Activated CD4-positive, CD25-positive, alpha-beta regulatory T cell treated with anti-CD3 and anti-CD28 coated beads, Interleukin-2, amount 50 U/mL, for 72 hours (primary cell): Measurements from ENCODE around the gene S100A6.
"Not testable (repeated sequence)": the region's sequence is repeated elsewhere in the genome, so short reads cannot be mapped to it uniquely, and the experiment has no call there.

ENCODE experiments used
- DNase-seq: peaks from one replicate; pipeline ENCODE4 v3.0.0; 2021

S100A6 gene

GRCh38 chr1:153563483-153563901 lies 27.7 kb upstream of the S100A6 start:
- no peak for DNase-seq

GRCh38 chr1:153562021-153562420 lies 26.2 kb upstream of the S100A6 start:
- not testable (repeated sequence) for DNase-seq

- DNase-seq: no peak
These were observed 25.7 kb upstream of the S100A6 start for GRCh38 chr1:153561466-153561985.

DNA sequence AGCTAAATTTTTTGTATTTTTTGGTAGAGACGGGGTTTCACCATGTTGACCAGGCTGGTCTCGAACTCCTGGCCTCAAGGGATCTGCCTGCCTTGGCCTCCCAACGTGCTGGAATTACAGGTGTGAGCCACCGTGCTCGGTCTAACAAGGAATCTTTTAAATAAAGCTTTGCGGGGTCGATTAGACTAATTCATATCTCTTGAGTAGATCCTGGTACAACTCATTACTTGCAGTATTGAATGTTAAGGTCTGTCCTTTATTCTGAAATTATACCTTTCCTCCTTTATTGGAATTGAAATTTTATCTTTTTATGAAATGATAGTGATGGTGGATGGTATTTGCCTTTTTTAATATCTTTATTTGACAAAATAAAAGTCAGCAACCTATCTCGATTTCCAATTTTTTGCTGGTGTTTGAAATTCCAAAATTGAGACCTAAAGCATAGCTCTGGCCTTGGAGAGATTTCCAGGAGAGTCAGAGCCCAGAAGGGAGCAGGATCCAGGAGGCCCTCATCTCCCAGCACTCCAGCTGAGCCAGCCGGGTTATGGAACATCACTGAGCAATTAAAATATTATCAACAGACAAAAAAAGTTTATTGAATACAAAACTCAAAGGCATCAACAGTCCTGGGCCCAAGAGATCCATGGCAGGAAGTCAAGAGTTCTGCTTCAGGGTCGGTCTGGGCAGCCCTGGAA lies 25.1 kb upstream of the S100A6 start:
- no peak for DNase-seq

DNA sequence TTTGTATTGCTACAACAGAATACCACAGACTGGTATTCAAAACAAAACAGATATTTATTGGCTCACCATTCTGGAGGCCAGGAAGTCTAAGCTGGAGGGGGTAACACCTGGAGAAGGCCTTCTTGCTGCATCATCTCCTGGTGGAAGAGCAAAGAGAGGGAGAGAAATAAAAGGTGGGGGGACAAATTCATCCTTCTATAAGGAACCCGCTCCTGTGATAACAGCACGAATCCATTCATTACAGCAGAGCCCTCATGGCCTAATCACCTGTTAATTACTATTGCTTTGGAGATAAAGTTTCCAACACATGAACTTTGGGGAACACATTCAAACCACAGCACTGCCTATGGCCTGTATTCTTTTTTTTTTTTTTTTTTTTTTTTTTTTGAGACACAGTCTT lies 24.4 kb upstream of the S100A6 start:
- no peak for DNase-seq

DNA sequence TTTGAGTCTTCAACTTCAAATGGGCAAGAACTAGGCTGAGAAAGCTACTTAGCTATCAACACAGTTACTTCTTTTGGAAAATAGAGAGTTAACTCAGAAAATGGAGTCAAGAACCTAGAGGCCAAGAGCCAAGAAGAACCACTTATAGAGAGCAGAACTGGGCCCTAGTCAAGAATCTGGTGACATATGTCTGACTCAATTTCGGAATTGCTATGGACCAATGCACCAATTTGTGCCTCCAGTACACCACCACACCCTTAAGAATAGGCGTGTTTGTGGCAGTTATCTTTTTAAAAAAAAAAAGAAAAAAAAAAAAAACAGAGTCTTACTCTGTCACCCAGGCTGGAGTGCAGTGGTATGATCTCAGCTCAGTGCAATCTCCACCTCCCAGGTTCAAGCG lies 22.1 kb upstream of the S100A6 start:
- DNase-seq: no peak

GRCh38 chr1:153556348-153556747 lies 20.6 kb upstream of the S100A6 start:
- no peak for DNase-seq

- DNase-seq: no peak
These were observed 18.2 kb upstream of the S100A6 start for GRCh38 chr1:153553830-153554541.

DNA sequence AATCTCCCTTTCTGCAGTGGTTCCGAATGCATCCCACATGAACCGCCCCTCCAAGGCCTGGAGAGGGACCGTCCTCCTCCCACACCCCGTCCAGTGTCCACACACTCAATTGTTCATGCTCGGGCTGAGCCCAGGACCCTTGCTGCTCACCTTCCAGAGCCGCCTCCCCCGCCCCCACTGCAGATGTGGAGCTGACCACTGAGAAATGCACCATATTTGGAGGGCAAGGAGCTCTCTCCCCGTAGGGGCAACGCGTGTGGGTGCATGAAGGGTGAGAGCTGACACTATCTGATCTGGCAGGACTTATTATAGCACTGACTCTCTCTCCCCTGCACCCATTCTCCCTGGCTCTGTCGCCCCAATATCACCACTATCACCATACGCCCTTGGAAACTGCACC lies 17.3 kb upstream of the S100A6 start:
- DNase-seq: no peak

DNA sequence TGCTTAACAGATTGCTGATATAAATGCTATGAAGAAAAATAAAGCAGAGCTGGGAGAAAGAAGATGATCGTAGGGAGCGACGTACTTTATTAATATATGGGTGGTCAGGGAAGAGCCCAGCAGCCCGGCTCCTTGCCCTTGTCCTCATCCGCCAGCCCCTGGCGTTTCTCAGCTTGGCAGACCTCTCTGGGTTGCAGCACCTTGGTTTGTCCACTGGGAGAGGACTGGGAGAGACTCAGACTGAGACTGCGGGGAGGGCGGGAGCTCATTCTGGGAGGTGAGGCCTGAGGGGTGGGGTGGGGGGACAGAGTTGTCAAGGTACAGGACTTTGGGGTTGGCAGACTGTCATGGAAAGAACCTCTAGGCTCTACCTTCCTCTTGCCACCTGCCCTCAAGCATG lies 16.5 kb upstream of the S100A6 start:
- no peak for DNase-seq

GRCh38 chr1:153550827-153551500 lies 15.2 kb upstream of the S100A6 start:
- peak; percentile 15 for DNase-seq

GRCh38 chr1:153550398-153550758 lies 14.6 kb upstream of the S100A6 start:
- no peak for DNase-seq

DNA sequence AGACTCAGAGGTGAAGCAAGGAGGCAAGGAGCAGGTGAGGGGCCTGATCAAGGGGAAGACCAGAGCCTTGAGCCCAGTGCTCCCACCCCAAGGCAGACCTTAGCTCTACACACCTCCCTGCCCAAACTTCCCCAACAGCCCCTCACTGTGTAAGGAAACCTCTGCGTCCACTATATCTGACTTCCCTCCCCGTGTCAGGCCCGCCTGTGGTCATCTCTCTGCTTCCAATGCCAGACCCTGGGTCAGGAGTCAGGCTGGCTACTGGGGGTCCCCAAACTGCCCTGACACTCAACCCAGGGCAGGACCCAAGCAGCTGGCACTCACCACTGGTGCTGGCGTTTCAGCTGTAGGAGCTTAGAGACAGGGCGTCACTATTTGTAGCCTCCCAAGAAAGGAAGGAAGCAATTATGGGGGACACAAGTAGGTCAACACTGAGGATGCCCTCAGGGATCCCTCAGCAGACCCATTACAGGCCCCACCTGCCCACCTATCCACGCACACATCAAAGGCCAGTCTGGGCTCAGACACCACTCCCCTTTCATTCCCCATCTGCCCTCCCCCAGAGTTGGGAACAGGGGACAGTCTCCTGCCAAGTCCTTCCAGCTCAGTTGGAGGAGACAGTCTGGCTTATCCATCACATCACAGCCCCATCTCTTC lies 14.1 kb upstream of the S100A6 start:
- peak; percentile 25 for DNase-seq

- peak; percentile 24 for DNase-seq
These were observed 13.2 kb upstream of the S100A6 start, which contains the start of gene S100A3 for GRCh38 chr1:153548722-153549688. Gene S100A3 (minus strand): TSS chr1:153549258. CDS start chr1:153548485, 773 bp downstream.

DNA sequence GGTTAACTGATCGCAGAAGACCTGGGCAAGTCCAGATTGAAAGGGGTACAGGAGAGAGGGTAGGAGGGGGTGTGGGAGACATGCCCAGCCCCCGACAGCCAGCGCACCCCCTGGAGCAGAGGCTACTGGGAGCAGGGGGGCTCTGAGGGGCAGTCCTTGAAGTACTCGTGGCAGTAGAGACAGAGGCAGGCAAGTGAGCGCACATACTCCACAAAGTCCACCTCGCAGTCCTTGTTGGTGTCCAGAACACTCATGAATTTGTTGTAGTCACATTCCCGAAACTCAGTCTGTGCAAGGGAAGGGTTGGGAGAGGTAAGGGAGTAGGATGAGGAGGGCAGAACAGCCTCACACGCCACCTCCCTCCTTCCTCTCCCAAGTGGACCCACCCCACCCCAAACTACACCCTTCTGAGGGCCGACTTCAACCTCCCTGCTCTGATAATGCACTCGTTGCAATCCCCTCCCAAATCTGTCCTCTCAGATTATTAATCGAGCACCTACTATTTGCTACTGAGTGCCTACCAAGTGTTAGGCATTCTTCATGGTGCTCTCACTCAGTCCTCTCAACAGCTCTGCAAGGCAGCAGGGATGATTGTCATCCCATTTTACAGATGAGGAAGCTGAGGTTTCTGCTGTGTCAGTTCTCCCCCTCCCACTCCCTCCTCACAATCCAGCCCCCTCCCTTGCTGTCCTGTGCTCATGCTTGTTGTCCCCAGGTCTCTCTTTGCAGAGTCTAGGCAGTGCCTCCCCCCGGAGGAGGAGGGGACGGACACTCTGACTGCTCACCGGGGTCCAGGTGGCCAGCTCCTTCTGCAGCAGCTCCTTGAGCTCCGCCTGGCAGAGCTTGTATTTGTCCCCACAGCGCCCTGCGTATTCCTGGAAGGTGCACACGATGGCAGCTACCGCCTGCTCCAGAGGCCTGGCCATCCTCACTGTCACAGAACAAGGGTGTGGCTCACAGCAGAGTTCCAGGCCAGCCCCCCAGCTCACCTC lies 12.1 kb upstream of the S100A6 start:
- DNase-seq: peak; percentile 28

DNA sequence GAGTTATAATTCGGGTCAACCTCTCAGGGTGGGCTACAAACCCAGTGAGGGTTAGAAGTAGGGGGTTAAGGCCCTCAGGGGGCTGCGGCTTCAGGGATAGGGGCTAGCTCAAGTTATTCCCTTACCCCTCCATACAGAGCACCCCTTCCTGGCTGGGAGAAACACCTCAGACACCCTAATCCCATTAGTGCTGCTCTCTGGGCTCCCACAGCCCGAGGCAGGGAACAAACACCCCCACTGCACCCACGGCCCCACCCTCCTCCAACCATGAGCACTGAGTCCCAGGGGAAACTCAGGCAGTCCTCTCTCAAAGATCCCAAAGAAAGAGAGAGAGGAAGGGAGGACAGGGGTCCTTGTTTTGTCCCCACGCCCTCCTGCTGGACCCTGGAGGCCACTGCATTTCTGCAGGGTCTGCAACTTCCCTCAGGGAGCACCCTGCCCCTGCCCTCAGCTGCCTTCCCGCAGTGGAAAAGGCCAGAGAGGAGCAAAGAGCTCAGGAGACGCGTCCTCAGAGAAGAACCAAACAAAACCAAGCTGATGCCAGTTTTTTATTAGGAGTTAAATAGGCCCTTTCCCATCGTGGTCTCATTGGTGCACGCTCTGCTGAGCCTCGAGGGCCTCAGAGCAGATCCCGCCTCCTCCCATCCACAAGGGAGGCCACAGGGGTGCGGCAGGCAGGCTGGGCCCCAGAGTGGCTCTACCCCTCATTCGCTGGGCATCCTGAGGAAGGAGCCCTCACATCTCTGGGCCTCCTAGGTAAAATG lies 11.2 kb upstream of the S100A6 start:
- peak; percentile 14 for DNase-seq

- peak; percentile 22 for DNase-seq
These were observed 10.6 kb upstream of the S100A6 start for GRCh38 chr1:153546371-153546770.

DNA sequence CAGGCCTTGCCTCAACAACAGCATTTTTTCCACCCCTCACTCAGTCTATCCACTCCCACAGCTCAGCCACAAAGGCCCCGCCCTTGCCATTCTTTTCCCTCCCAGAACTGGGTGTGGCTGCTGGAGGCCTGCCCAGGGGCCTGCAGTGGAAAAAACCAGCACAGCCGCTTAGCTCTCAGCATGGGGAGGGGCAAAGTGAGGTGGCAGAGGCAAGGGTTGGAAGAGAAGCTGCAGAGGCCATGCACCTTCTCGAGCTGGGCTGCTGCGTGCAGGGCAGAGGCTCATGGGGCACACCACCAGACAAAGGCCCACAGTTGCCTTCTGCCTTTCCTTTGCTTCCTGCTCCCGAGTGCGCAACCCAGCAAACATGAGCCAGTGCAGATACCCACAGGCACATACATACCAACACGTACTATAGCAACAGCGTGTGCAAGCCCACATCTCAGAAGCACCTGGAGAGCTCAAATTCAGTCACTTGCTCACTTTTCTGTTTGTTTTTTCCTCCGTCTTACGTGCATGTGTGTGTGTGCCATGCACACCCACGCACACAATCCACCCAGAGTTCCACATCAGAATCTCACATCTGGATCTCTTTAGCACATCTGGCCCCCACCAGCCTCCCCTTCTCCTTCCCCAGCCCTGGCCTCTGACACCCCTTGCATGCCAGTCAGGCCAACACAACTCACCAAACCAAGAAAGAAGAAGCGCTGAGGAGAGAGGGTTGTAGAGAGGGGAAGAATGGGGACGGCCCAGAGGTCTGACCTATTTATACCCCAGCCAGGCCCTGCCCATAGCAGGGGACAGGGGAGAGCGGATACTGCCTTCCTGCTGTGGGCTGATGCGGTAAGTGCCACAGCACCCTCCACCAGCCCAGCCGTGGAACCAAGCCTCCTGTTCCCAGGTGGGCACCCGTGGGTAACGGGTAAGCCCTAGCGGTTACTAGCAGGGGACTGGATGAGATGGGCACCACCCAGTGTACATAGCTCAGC lies 9.6 kb upstream of the S100A6 start, which contains the start of gene S100A4:
Gene S100A4 (minus strand): TSS at position 740 of the 989 bp plus-strand sequence. CDS start 1,012 bp downstream, outside the sequence.
- peak; percentile 89 for DNase-seq
